Osteocyte (in vitro differentiated cells): Measurements from ENCODE around the gene CLIP4. TPM values are rescaled to one million over a fixed set of nuclear protein-coding genes. Genes with fewer than 3 reads are reported as not detected.

ENCODE experiments used
- DNase-seq: peaks from one replicate; pipeline ENCODE4 v3.0.0; 2021; ENCODE audit warnings: mixed read lengths; ENCODE audit not compliant: unreplicated experiment; ENCODE audit errors: extremely low spot score
- H3K27ac Mint-ChIP-seq: one replicate; pipeline ENCODE4 v1.8.0; 2021; ENCODE audit warnings: mild to moderate bottlenecking, mixed read lengths; ENCODE audit not compliant: unreplicated experiment
- H3K27me3 Mint-ChIP-seq: one replicate; pipeline ENCODE4 v1.8.0; 2021; ENCODE audit warnings: mixed read lengths; ENCODE audit not compliant: unreplicated experiment
- H3K36me3 Mint-ChIP-seq: one replicate; pipeline ENCODE4 v1.8.0; 2021; ENCODE audit warnings: mixed read lengths; ENCODE audit not compliant: unreplicated experiment
- H3K4me1 Mint-ChIP-seq: one replicate; pipeline ENCODE4 v1.8.0; 2021; ENCODE audit warnings: mixed read lengths; ENCODE audit not compliant: unreplicated experiment
- H3K4me3 Mint-ChIP-seq: one replicate; pipeline ENCODE4 v1.8.0; 2021; ENCODE audit warnings: mild to moderate bottlenecking, moderate library complexity, mixed read lengths; ENCODE audit not compliant: unreplicated experiment
- H3K9me3 Mint-ChIP-seq: one replicate; pipeline ENCODE4 v1.8.0; 2021; ENCODE audit warnings: mixed read lengths; ENCODE audit not compliant: unreplicated experiment
- total RNA-seq: library from RNA; stranded (reverse); gene quantifications from 2 replicates; pipeline ENCODE4 v1.2.1, GENCODE V29; 2021
- TF ChIP-seq, protein P1 (sequence below): fragments of 200-600 bp; sonication (generic); IDR thresholded peaks from 2 replicates; pipeline ENCODE4 v1.5.0; 2021; ENCODE audit warnings: antibody characterized with exemption, mild to moderate bottlenecking, moderate library complexity

The CLIP4 gene
- total RNA-seq, 1 donor from 2014 or later = 24.6 TPM

DNA sequence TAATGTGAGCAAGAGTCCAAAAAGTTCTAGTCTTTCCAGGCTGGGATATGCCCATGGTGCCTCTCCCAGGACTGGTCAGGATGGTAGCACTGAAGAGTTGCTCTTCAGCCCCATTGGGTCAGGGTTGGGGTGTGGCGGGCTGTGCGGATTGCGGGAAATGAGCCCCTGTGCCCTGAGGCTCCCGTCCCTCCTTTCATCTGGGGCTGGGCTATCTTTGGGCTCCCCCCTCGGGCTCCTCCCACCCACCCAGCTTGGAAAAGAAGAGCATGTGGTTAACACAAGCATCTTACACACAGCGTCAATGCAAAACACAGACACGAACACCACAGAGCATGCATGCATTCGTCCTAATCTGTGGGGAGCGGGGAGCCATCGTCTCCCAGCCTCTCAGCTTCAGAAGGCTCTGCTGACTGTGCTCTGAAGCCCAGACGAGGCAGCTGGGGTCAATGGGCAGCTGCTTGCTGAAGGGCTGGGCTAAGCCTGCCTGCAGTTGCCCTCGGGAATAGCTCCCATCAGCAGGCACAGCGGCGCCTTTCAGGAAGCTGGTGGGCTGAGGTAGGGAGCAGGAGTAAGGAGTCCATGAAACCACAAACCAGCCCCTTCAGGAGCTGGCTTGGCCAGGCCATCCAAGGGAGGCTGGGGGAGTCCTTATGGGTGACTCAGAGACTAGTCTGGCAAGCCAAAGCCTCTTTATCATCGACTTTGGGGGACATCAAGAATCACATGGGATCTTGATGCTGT, 112.9 kb downstream of the CLIP4 start:
- Mint-ChIP-seq H3K4me3 (no peak overlapping the region), H3K27ac (no peak overlapping the region), H3K36me3 (no peaks in the 10 kb centered on the region), H3K4me1 (peaks cover 4% of the 10 kb centered on the region), H3K27me3 (peaks cover 26% of the 10 kb centered on the region), H3K9me3 (no peaks in the 10 kb centered on the region)
- TF ChIP-seq, protein P1, sequence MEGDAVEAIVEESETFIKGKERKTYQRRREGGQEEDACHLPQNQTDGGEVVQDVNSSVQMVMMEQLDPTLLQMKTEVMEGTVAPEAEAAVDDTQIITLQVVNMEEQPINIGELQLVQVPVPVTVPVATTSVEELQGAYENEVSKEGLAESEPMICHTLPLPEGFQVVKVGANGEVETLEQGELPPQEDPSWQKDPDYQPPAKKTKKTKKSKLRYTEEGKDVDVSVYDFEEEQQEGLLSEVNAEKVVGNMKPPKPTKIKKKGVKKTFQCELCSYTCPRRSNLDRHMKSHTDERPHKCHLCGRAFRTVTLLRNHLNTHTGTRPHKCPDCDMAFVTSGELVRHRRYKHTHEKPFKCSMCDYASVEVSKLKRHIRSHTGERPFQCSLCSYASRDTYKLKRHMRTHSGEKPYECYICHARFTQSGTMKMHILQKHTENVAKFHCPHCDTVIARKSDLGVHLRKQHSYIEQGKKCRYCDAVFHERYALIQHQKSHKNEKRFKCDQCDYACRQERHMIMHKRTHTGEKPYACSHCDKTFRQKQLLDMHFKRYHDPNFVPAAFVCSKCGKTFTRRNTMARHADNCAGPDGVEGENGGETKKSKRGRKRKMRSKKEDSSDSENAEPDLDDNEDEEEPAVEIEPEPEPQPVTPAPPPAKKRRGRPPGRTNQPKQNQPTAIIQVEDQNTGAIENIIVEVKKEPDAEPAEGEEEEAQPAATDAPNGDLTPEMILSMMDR = no peak
- no peak for DNase-seq

DNA sequence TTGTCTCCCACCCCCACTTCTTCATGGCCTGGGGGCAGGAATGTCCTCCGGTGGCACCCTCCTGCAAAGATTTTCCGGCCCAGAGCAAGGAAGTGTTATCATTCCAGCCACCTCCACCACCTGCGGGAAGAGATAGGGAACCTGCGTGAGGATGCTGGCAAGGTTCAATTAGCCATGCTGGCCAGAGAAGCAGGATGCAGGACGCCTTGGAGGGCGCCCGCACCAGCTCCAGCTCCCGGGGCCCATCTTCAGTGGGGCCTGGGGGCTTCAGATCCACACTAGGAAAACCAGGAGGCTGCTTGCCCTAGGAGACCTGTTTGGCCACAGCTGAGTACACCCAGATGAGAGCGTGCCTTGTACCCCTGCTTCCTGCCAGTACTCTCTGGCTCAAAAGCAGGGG, 113.7 kb downstream of the CLIP4 start:
- DNase-seq = no peak
- no peaks in the 10 kb centered on the region for H3K36me3 Mint-ChIP-seq
- H3K9me3 Mint-ChIP-seq = no peaks in the 10 kb centered on the region
- peaks cover 32% of the 10 kb centered on the region for H3K27me3 Mint-ChIP-seq
- TF ChIP-seq, protein P1 = no peak
- H3K27ac Mint-ChIP-seq = no peak overlapping the region
- H3K4me1 Mint-ChIP-seq = peaks cover 2% of the 10 kb centered on the region
- no peak overlapping the region for H3K4me3 Mint-ChIP-seq

DNA sequence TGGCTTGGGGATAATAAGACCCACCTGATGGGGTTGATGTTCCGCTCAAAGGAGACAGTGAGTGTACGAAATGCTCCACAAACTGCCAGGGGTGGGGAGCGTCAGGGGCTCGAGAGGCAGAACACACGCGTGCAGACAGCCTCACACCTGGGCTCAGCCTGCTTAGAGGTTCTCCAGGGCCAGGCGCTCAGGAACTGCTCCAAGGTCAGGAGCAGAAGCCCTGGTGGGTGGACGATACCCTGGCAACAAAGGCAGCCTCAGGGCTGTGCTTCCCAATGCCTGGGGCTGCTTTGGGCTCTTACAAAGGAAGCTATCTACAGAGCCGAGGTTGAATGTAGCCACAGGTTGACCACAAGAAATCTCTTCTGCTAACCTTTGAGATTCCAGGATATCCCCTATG, 114.4 kb downstream of the CLIP4 start:
- TF ChIP-seq, protein P1 = no peak
- H3K4me3 Mint-ChIP-seq = no peak overlapping the region
- no peaks in the 10 kb centered on the region for H3K4me1 Mint-ChIP-seq
- no peak for DNase-seq
- peaks cover 37% of the 10 kb centered on the region for H3K27me3 Mint-ChIP-seq
- no peaks in the 10 kb centered on the region for H3K36me3 Mint-ChIP-seq
- H3K27ac Mint-ChIP-seq = no peak overlapping the region
- no peaks in the 10 kb centered on the region for H3K9me3 Mint-ChIP-seq

DNA sequence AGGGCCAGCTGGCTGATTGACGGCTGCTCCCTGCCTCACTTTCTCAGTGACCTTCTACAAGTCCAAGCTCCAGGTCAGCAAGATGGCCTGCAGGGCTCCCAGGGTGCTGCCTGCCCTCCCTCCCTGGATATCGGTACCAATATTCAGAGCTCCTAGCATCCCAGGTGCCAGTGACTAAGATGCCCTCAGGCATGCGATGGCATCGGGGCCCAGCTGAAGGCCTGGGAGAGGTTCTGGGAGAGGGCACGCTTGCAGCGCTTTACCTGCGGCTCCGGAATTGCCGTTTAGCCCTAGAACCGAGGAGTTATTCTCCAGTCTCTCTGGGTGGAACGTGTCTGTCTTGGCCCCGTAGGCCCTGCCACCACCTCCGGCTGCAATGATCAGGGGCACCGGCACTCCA, 116.8 kb downstream of the CLIP4 start:
- TF ChIP-seq, protein P1 = no peak

DNA sequence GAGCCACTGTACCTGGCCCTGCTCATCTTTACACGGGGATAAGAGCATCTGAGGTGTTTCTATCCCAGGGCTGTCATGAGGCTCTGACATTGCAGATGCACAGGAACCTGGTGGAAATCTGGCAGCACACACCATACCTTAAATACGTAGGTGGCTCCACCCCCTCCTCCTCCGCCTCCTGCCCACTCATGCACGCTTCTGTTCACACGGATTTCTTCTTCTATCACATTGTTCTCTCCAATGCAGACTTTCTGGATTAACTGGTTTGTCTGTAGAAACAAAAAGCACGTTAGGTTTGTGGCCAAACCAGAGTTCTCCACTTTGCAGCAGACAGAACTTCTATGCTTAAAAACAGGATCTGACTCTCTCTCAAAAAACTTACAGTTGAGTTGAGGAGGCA, 118.2 kb downstream of the CLIP4 start:
- H3K36me3 Mint-ChIP-seq = no peaks in the 10 kb centered on the region
- peaks cover 38% of the 10 kb centered on the region for H3K27me3 Mint-ChIP-seq

More for the DNA sequence above, 116.8 kb downstream of the CLIP4 start:
- H3K27ac Mint-ChIP-seq = no peak overlapping the region
- H3K27me3 Mint-ChIP-seq = peaks cover 40% of the 10 kb centered on the region
- H3K4me3 Mint-ChIP-seq = no peak overlapping the region
- H3K4me1 Mint-ChIP-seq = no peaks in the 10 kb centered on the region
- H3K9me3 Mint-ChIP-seq = no peaks in the 10 kb centered on the region
- H3K36me3 Mint-ChIP-seq = no peaks in the 10 kb centered on the region
- no peak for DNase-seq

More for the DNA sequence above, 118.2 kb downstream of the CLIP4 start:
- no peak for DNase-seq
- H3K27ac Mint-ChIP-seq = no peak overlapping the region
- TF ChIP-seq, protein P1 = no peak
- H3K9me3 Mint-ChIP-seq = no peaks in the 10 kb centered on the region
- H3K4me1 Mint-ChIP-seq = no peaks in the 10 kb centered on the region
- H3K4me3 Mint-ChIP-seq = no peak overlapping the region
